DND-41 (cell line): ENCODE data around the gene STK32C.
"Not testable (repeated sequence)": the region's sequence is repeated elsewhere in the genome, so short reads cannot be mapped to it uniquely, and the experiment has no call there.

ENCODE experiments used
- ATAC-seq: fragments of 200-7000 bp; cut with Tn5 transposase; 3 replicates; pipeline ENCODE4 v1.9.1; 2021; ENCODE audit warnings: low read depth; ENCODE audit not compliant: insufficient read depth
- DNase-seq: peaks from one replicate; pipeline ENCODE4 v3.0.0-alpha.2; 2020
- H2AFZ ChIP-seq: 2 replicates; pipeline ENCODE4 v1.6.0; 2012; ENCODE audit warnings: low read depth, low read length
- H3K27ac ChIP-seq: 2 replicates; pipeline ENCODE4 v1.5.1; 2012; ENCODE audit warnings: low read length, inconsistent platforms
- H3K27me3 ChIP-seq: fragments of 200-600 bp; sonication (generic); 2 replicates; pipeline ENCODE4 v1.6.0; 2012; ENCODE audit warnings: low read length, mild to moderate bottlenecking, inconsistent platforms; ENCODE audit not compliant: insufficient read depth, poor library complexity
- H3K36me3 ChIP-seq: 2 replicates; pipeline ENCODE4 v1.5.1; 2012; ENCODE audit warnings: low read length, inconsistent platforms; ENCODE audit not compliant: insufficient read depth
- H3K4me1 ChIP-seq: 2 replicates; pipeline ENCODE4 v1.5.1; 2012; ENCODE audit warnings: mild to moderate bottlenecking, low read length; ENCODE audit not compliant: insufficient read depth
- H3K4me2 ChIP-seq: 2 replicates; pipeline ENCODE4 v1.6.0; 2012; ENCODE audit warnings: mild to moderate bottlenecking, moderate library complexity, low read length, inconsistent platforms; ENCODE audit not compliant: insufficient read depth
- H3K4me3 ChIP-seq, 2 experiments: fragments of 200-600 bp in 1 of 2; shearing (Covaris generic) in 1 of 2; 2 replicates each; pipeline ENCODE4 v1.5.1; 2012 to 2016; ENCODE audit warnings: inconsistent platforms in 2 of 2, low read length in 2 of 2, mild to moderate bottlenecking in 2 of 2, low read depth in 1 of 2, moderate library complexity in 1 of 2
- H3K79me2 ChIP-seq: 2 replicates; pipeline ENCODE4 v1.6.0; 2012; ENCODE audit warnings: low read length, inconsistent platforms; ENCODE audit not compliant: insufficient read depth
- H3K9ac ChIP-seq: 2 replicates; pipeline ENCODE4 v1.6.0; 2012; ENCODE audit warnings: low read depth, mild to moderate bottlenecking, inconsistent platforms, low read length, moderate library complexity
- H3K9me3 ChIP-seq: 2 replicates; pipeline ENCODE4 v1.5.1; 2012; ENCODE audit warnings: low read length, moderate library complexity, mild to moderate bottlenecking, inconsistent platforms; ENCODE audit not compliant: insufficient read depth, severe bottlenecking
- H4K20me1 ChIP-seq: 2 replicates; pipeline ENCODE4 v1.6.0; 2012; ENCODE audit warnings: low read length; ENCODE audit not compliant: insufficient read depth
- EZH2 ChIP-seq: IDR thresholded peaks from 3 replicates; pipeline ENCODE4 v1.6.1; 2012; ENCODE audit warnings: borderline replicate concordance, low read depth, mild to moderate bottlenecking, moderate library complexity, low read length, inconsistent platforms; ENCODE audit not compliant: severe bottlenecking
- TF ChIP-seq, protein P1 (sequence below): IDR thresholded peaks from 2 replicates; pipeline ENCODE4 v1.5.1; 2012; ENCODE audit warnings: borderline replicate concordance, low read length, moderate library complexity, mild to moderate bottlenecking; ENCODE audit not compliant: poor library complexity, severe bottlenecking; ENCODE audit errors: extremely low read depth

The STK32C gene

GRCh38 chr10:132319853-132320653, 12.3 kb upstream of the STK32C start:
- H4K20me1 ChIP-seq: peaks cover 7% of the 10 kb centered on the region; the same call in 1 of the 2 replicates
- H3K9ac ChIP-seq: no peak overlapping the region
- DNase-seq (no peak), ATAC-seq (no peak)
- TF ChIP-seq, protein P1, sequence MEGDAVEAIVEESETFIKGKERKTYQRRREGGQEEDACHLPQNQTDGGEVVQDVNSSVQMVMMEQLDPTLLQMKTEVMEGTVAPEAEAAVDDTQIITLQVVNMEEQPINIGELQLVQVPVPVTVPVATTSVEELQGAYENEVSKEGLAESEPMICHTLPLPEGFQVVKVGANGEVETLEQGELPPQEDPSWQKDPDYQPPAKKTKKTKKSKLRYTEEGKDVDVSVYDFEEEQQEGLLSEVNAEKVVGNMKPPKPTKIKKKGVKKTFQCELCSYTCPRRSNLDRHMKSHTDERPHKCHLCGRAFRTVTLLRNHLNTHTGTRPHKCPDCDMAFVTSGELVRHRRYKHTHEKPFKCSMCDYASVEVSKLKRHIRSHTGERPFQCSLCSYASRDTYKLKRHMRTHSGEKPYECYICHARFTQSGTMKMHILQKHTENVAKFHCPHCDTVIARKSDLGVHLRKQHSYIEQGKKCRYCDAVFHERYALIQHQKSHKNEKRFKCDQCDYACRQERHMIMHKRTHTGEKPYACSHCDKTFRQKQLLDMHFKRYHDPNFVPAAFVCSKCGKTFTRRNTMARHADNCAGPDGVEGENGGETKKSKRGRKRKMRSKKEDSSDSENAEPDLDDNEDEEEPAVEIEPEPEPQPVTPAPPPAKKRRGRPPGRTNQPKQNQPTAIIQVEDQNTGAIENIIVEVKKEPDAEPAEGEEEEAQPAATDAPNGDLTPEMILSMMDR: no peak
- TF ChIP-seq EZH2: no peak
- no peak overlapping the region for H3K4me2 ChIP-seq
- no peaks in the 10 kb centered on the region for H3K9me3 ChIP-seq
- H3K4me1 ChIP-seq: no peaks in the 10 kb centered on the region
- H3K36me3 ChIP-seq: no peaks in the 10 kb centered on the region
- H3K4me3 ChIP-seq: no peak overlapping the region
- H3K27ac ChIP-seq: no peak overlapping the region
- no peaks in the 10 kb centered on the region for H3K27me3 ChIP-seq
- H3K79me2 ChIP-seq: no peaks in the 10 kb centered on the region
- no peak overlapping the region for H2AFZ ChIP-seq

DNA sequence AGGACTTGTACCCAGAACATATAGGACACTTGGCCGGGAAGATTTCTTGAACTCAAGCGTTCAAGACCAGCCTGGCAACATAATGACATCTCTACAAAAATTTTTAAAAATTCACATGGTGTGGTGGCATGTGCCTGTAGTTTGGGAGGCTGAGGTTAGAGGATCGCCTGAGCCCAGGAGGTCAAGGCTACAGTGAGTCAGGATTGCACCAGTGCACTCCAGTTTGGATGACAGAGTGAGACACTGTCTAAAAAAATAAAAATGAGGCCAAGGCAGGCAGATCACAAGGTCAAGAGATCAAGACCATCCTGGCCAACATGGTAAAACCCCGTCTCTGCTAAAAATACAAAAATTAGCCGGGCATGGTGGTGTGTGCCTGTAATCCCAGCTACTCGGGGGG, 9.7 kb upstream of the STK32C start:
- not testable (repeated sequence) for ATAC-seq, H2AFZ ChIP-seq, H3K4me3 ChIP-seq, H3K27ac ChIP-seq, H3K9ac ChIP-seq, H3K79me2 ChIP-seq, DNase-seq, H3K4me1 ChIP-seq, H3K27me3 ChIP-seq, H3K36me3 ChIP-seq, H3K9me3 ChIP-seq, H3K4me2 ChIP-seq, H4K20me1 ChIP-seq

GRCh38 chr10:132316133-132316532, 8.4 kb upstream of the STK32C start:
- no peak for TF ChIP-seq EZH2
- TF ChIP-seq, protein P1: no peak
- ATAC-seq (no peak), DNase-seq (no peak)

GRCh38 chr10:132314881-132315280, 7.1 kb upstream of the STK32C start:
- not testable (repeated sequence) for H2AFZ ChIP-seq, H3K9me3 ChIP-seq, H3K27me3 ChIP-seq, H3K9ac ChIP-seq, DNase-seq, ATAC-seq, H3K27ac ChIP-seq, H3K4me1 ChIP-seq, H3K79me2 ChIP-seq, H3K4me2 ChIP-seq, H3K4me3 ChIP-seq, H4K20me1 ChIP-seq, H3K36me3 ChIP-seq

More at GRCh38 chr10:132316133-132316532, 8.4 kb upstream of the STK32C start:
- no peak overlapping the region for H3K9ac ChIP-seq
- H3K4me3 ChIP-seq: no peak overlapping the region
- H3K4me1 ChIP-seq: no peaks in the 10 kb centered on the region
- H4K20me1 ChIP-seq: no peaks in the 10 kb centered on the region
- no peak overlapping the region for H2AFZ ChIP-seq
- H3K27me3 ChIP-seq: no peaks in the 10 kb centered on the region
- no peak overlapping the region for H3K27ac ChIP-seq
- no peaks in the 10 kb centered on the region for H3K79me2 ChIP-seq
- peaks cover 8% of the 10 kb centered on the region for H3K9me3 ChIP-seq
- H3K4me2 ChIP-seq: no peak overlapping the region
- H3K36me3 ChIP-seq: no peaks in the 10 kb centered on the region
